ENCODE data around the gene OTOL1. TPM values are rescaled to one million over a fixed set of nuclear protein-coding genes. Genes with fewer than 3 reads are reported as not detected.
"Not testable (repeated sequence)": the region's sequence is repeated elsewhere in the genome, so short reads cannot be mapped to it uniquely, and the experiment has no call there.

Gene OTOL1
- total RNA-seq (2014; rRNA removed; shearing (Covaris generic); ENCODE audit: low replicate concordance), result not detected in 2 replicates

- in situ Hi-C loops (cut with HindIII; ENCODE audit: low pct_unique_long_range_greater_than_20kb, low sequenced_read_pairs), result no loop called here
- DNase-seq (ENCODE audit: low read depth), result no peak
Observed at GRCh38 chr3:161496508-161496907, at the start of gene OTOL1. Gene OTOL1 (plus strand): TSS chr3:161496808. CDS start chr3:161496808, 0 bp downstream.

GRCh38 chr3:161449785-161450184 is 46.8 kb upstream of the OTOL1 start:
- in situ Hi-C loops (cut with HindIII; ENCODE audit: low pct_unique_long_range_greater_than_20kb, low sequenced_read_pairs), result no loop called here
- DNase-seq (ENCODE audit: low read depth), result no peak

GRCh38 chr3:161452179-161452578 is 44.4 kb upstream of the OTOL1 start:
- in situ Hi-C loops (cut with HindIII; ENCODE audit: low pct_unique_long_range_greater_than_20kb, low sequenced_read_pairs), result no loop called here
- DNase-seq (ENCODE audit: low read depth), result no peak

GRCh38 chr3:161454615-161455014 is 42.0 kb upstream of the OTOL1 start:
- in situ Hi-C loops (cut with HindIII; ENCODE audit: low pct_unique_long_range_greater_than_20kb, low sequenced_read_pairs), result no loop called here
- no peak for DNase-seq (ENCODE audit: low read depth)

GRCh38 chr3:161455962-161456361 is 40.6 kb upstream of the OTOL1 start:
- in situ Hi-C loops (cut with HindIII; ENCODE audit: low pct_unique_long_range_greater_than_20kb, low sequenced_read_pairs), result no loop called here
- DNase-seq (ENCODE audit: low read depth), result no peak

- in situ Hi-C loops (cut with HindIII; ENCODE audit: low pct_unique_long_range_greater_than_20kb, low sequenced_read_pairs), result no loop called here
- DNase-seq (ENCODE audit: low read depth), result no peak
Observed at GRCh38 chr3:161462138-161462537, 34.5 kb upstream of the OTOL1 start.

- in situ Hi-C loops (cut with HindIII; ENCODE audit: low pct_unique_long_range_greater_than_20kb, low sequenced_read_pairs), result no loop called here
- no peak for DNase-seq (ENCODE audit: low read depth)
Observed at GRCh38 chr3:161471211-161471610, 25.4 kb upstream of the OTOL1 start.

GRCh38 chr3:161474139-161474538 is 22.5 kb upstream of the OTOL1 start:
- no peak for DNase-seq (ENCODE audit: low read depth)
- in situ Hi-C loops (cut with HindIII; ENCODE audit: low pct_unique_long_range_greater_than_20kb, low sequenced_read_pairs), result no loop called here

GRCh38 chr3:161474741-161475140 is 21.9 kb upstream of the OTOL1 start:
- DNase-seq (ENCODE audit: low read depth), result no peak
- in situ Hi-C loops (cut with HindIII; ENCODE audit: low pct_unique_long_range_greater_than_20kb, low sequenced_read_pairs), result no loop called here

GRCh38 chr3:161475206-161475605 is 21.4 kb upstream of the OTOL1 start:
- in situ Hi-C loops (cut with HindIII; ENCODE audit: low pct_unique_long_range_greater_than_20kb, low sequenced_read_pairs), result no loop called here
- DNase-seq (ENCODE audit: low read depth), result no peak

- in situ Hi-C loops (cut with HindIII; ENCODE audit: low pct_unique_long_range_greater_than_20kb, low sequenced_read_pairs), result no loop called here
- DNase-seq (ENCODE audit: low read depth), result no peak
Observed at GRCh38 chr3:161475905-161476304, 20.7 kb upstream of the OTOL1 start.

GRCh38 chr3:161484226-161484625 is 12.4 kb upstream of the OTOL1 start:
- in situ Hi-C loops (cut with HindIII; ENCODE audit: low pct_unique_long_range_greater_than_20kb, low sequenced_read_pairs), result no loop called here
- DNase-seq (ENCODE audit: low read depth), result no peak

- in situ Hi-C loops (cut with HindIII; ENCODE audit: low pct_unique_long_range_greater_than_20kb, low sequenced_read_pairs), result not testable (repeated sequence)
Observed at GRCh38 chr3:161488284-161488683, 8.3 kb upstream of the OTOL1 start.

GRCh38 chr3:161489395-161489794 is 7.2 kb upstream of the OTOL1 start:
- no peak for DNase-seq (ENCODE audit: low read depth)
- in situ Hi-C loops (cut with HindIII; ENCODE audit: low pct_unique_long_range_greater_than_20kb, low sequenced_read_pairs), result no loop called here

More at GRCh38 chr3:161488284-161488683, 8.3 kb upstream of the OTOL1 start:
- DNase-seq (ENCODE audit: low read depth), result not testable (repeated sequence)

- DNase-seq (ENCODE audit: low read depth); in situ Hi-C loops (cut with HindIII; ENCODE audit: low pct_unique_long_range_greater_than_20kb, low sequenced_read_pairs): not testable (repeated sequence)
Observed at GRCh38 chr3:161490845-161491244, 5.8 kb upstream of the OTOL1 start.

- in situ Hi-C loops (cut with HindIII; ENCODE audit: low pct_unique_long_range_greater_than_20kb, low sequenced_read_pairs), result no loop called here
- DNase-seq (ENCODE audit: low read depth), result no peak
Observed at GRCh38 chr3:161498259-161498921, 1.8 kb downstream of the OTOL1 start.

GRCh38 chr3:161500068-161500796 is 3.6 kb downstream of the OTOL1 start:
- DNase-seq (ENCODE audit: low read depth), result no peak
- in situ Hi-C loops (cut with HindIII; ENCODE audit: low pct_unique_long_range_greater_than_20kb, low sequenced_read_pairs), result no loop called here

- DNase-seq (ENCODE audit: low read depth), result no peak
- in situ Hi-C loops (cut with HindIII; ENCODE audit: low pct_unique_long_range_greater_than_20kb, low sequenced_read_pairs), result no loop called here
Observed at GRCh38 chr3:161503271-161503670, 6.7 kb downstream of the OTOL1 start.

- DNase-seq (ENCODE audit: low read depth), result peak; percentile 4
- in situ Hi-C loops (cut with HindIII; ENCODE audit: low pct_unique_long_range_greater_than_20kb, low sequenced_read_pairs), result no loop called here
Observed at GRCh38 chr3:161508852-161509477, 12.4 kb downstream of the OTOL1 start.
